Endothelial cell (in vitro differentiated cells): ENCODE measurements around the gene ZNF213. TPM values are rescaled to one million over a fixed set of nuclear protein-coding genes. Genes with fewer than 3 reads are reported as not detected.

Experiments used
- DNase-seq: peaks from one replicate; pipeline ENCODE4 v3.0.0; 2021; ENCODE audit warnings: low spot score
- H3K27ac Mint-ChIP-seq: one replicate; pipeline ENCODE4 v1.8.0; 2021; ENCODE audit warnings: mixed read lengths, inconsistent platforms; ENCODE audit not compliant: unreplicated experiment
- H3K27me3 Mint-ChIP-seq: one replicate; pipeline ENCODE4 v1.8.0; 2021; ENCODE audit warnings: mild to moderate bottlenecking, moderate library complexity, mixed read lengths, inconsistent platforms; ENCODE audit not compliant: unreplicated experiment
- H3K36me3 Mint-ChIP-seq: one replicate; pipeline ENCODE4 v1.8.0; 2021; ENCODE audit warnings: mild to moderate bottlenecking, low read depth, mixed read lengths, inconsistent platforms; ENCODE audit not compliant: unreplicated experiment
- H3K4me1 Mint-ChIP-seq: one replicate; pipeline ENCODE4 v1.8.0; 2021; ENCODE audit warnings: mild to moderate bottlenecking, mixed read lengths, inconsistent platforms; ENCODE audit not compliant: unreplicated experiment
- H3K4me3 Mint-ChIP-seq: one replicate; pipeline ENCODE4 v1.8.0; 2021; ENCODE audit warnings: mild to moderate bottlenecking, mixed read lengths, inconsistent platforms; ENCODE audit not compliant: unreplicated experiment
- H3K9me3 Mint-ChIP-seq: one replicate; pipeline ENCODE4 v1.8.0; 2021; ENCODE audit warnings: mixed read lengths, inconsistent platforms; ENCODE audit not compliant: unreplicated experiment
- total RNA-seq: library from RNA; stranded (reverse); fragmentation: NEBNext Ultra II Directional; extraction: Animal tissue kit (Norgen Biotek cat#: 25700); gene quantifications from one replicate; pipeline ENCODE4 v1.2.1, GENCODE V29; 2021; ENCODE audit not compliant: unreplicated experiment
- TF ChIP-seq, protein P1 (sequence below): fragments of 200-600 bp; sonication (generic); IDR thresholded peaks from one replicate; pipeline ENCODE4 v1.5.0; 2021; ENCODE audit warnings: antibody characterized with exemption; ENCODE audit not compliant: unreplicated experiment

ZNF213 gene
- total RNA-seq, 1 donor from 2014 or later = 10.1 TPM

DNA sequence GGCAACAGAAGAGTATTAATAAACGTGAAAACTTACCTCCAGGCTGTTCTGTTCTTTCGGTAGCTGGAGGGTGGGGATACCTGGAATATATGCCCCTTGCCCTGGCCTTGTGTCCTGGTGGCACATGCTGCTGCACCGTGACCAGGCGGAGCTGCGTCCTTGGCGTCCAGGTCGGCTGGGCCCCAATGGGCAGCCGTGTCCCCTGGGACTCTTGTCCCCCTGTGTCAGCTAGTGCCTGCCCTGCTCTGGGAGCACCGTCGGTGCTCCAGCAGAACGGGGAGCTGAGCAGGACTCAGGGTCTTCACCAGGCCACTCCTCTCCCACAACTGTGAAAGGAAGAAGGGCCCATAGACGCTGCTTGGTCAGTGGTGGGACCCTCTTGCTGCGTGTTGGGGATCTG is 7.9 kb downstream of the ZNF213 start:
- TF ChIP-seq, protein P1, sequence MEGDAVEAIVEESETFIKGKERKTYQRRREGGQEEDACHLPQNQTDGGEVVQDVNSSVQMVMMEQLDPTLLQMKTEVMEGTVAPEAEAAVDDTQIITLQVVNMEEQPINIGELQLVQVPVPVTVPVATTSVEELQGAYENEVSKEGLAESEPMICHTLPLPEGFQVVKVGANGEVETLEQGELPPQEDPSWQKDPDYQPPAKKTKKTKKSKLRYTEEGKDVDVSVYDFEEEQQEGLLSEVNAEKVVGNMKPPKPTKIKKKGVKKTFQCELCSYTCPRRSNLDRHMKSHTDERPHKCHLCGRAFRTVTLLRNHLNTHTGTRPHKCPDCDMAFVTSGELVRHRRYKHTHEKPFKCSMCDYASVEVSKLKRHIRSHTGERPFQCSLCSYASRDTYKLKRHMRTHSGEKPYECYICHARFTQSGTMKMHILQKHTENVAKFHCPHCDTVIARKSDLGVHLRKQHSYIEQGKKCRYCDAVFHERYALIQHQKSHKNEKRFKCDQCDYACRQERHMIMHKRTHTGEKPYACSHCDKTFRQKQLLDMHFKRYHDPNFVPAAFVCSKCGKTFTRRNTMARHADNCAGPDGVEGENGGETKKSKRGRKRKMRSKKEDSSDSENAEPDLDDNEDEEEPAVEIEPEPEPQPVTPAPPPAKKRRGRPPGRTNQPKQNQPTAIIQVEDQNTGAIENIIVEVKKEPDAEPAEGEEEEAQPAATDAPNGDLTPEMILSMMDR = no peak
- H3K9me3 Mint-ChIP-seq = no peaks in the 10 kb centered on the region
- H3K36me3 Mint-ChIP-seq = peaks cover 17% of the 10 kb centered on the region

DNA sequence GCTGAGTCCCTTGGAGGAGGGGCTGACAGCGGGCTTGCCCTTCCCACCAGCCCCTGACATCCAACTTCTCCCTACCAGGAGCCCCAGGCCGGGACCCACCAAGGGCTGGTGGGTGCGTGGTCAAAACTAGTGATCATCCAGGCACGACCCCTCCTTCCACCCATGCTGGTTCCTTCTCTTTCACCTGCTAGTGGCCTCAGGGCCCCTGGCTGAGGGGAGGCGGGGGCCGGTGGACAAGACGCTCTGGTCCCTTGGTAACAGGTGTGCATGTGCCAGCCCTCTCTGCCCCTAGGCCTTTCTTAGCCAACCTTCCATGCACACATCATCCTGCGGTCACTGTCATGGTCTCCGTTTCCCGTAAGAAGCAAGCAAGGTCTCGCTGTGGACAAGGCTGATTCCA is 8.4 kb downstream of the ZNF213 start:
- H3K4me1 Mint-ChIP-seq = no peaks in the 10 kb centered on the region
- H3K36me3 Mint-ChIP-seq = peaks cover 17% of the 10 kb centered on the region
- peaks cover 15% of the 10 kb centered on the region for H3K27me3 Mint-ChIP-seq
- H3K27ac Mint-ChIP-seq = no peak overlapping the region
- TF ChIP-seq, protein P1 = no peak
- H3K4me3 Mint-ChIP-seq = peak overlapping the region; percentile 82
- no peak for DNase-seq
- H3K9me3 Mint-ChIP-seq = no peaks in the 10 kb centered on the region

More for the DNA sequence above, 7.9 kb downstream of the ZNF213 start:
- no peak overlapping the region for H3K27ac Mint-ChIP-seq
- no peak for DNase-seq
- H3K27me3 Mint-ChIP-seq = peaks cover 15% of the 10 kb centered on the region
- peak overlapping the region; percentile 78 for H3K4me3 Mint-ChIP-seq
- H3K4me1 Mint-ChIP-seq = peaks cover under 1% of the 10 kb centered on the region

DNA sequence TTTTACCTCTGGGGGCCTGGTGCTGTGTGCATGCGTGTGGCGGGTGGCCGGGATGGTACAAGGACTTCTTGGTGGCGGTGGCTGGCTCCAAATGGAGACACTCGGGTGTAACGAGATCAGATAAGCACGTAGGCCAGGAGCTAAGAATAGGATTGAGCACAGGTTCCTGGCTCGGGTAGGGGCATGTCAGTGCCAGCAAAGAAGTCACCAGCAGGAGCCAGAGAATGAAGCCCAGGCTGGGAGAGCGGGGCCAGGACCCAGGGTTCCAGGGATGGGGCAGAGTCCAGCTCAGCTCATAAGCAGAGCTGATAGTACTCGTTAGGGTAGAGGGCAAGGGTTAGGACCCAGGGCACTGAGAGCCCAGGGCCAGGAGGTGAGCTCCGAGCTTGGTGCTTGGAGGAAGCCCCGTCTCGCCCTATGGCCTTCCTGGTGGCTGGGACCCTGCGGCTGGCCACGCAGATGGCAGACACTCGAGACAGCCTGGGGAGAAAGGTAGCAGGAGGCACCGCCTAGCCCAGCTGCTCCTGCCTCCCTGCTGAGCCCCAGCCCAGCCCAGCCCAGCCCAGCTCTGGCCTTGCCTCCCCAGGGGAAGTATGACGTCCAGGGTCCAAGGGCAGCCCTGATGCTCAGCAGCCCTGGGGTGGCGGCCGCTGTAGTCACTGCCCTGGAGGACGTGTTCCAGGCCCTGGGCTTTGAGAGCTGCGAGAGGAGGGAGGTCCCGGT is 8.9 kb downstream of the ZNF213 start:
- no peak for DNase-seq
- Mint-ChIP-seq H3K4me1 (no peaks in the 10 kb centered on the region), H3K4me3 (peak overlapping the region; percentile 82), H3K27me3 (peaks cover 15% of the 10 kb centered on the region), H3K9me3 (no peaks in the 10 kb centered on the region), H3K27ac (no peak overlapping the region), H3K36me3 (peaks cover 17% of the 10 kb centered on the region)
- TF ChIP-seq, protein P1 = no peak

DNA sequence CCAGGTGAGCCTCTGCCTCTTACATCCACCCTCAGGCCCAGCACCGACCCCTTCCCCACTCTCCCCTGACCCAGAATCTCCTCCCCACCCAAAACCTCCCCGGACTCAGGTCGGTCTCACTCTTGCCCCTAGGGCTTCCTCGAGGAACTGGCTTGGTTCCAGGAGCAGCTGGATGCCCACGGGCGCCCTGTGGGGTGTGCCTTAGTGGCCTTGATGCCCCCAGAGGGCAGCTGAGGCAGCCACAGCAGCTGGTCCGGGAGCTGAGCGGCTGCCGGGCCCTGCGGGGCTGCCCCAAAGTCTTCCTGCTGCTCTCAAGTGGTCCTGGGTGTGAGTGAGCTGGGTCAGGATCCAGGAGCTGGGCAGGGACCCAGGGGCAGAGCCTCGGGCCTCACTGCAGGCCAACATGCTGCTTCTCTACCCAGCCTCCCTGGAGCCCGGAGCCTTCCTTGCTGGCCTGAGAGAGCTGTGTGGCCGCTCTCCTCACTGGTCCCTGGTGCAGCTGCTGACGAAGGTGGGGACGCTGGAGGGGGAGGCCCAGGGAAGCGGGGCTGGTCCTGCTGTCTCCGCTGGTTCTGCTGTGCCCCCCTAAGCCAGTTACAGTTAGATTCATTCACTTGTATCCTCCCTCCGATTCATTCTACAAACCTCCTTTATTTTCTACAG is 9.6 kb downstream of the ZNF213 start:
- H3K4me1 Mint-ChIP-seq = no peaks in the 10 kb centered on the region
- H3K27ac Mint-ChIP-seq = peak overlapping the region; percentile 61
- no peak for DNase-seq

More for the DNA sequence above, 9.6 kb downstream of the ZNF213 start:
- Mint-ChIP-seq H3K9me3 (no peaks in the 10 kb centered on the region), H3K27me3 (peaks cover 21% of the 10 kb centered on the region), H3K36me3 (peaks cover 17% of the 10 kb centered on the region), H3K4me3 (no peak overlapping the region)
- TF ChIP-seq, protein P1 = no peak
